IPS DF 19.7 (cell line): ENCODE measurements around the gene FAM241B.
A peak's percentile ranks its signal among the peaks of the same experiment; 100 is the strongest.

Source experiments
- DNase-seq: peaks from one replicate; pipeline ENCODE4 v3.0.0-alpha.2; 2013; ENCODE audit warnings: low read depth, low spot score

FAM241B gene

GRCh38 chr10:69634759-69635425 is 4.8 kb downstream of the FAM241B start:
- DNase-seq = no peak

GRCh38 chr10:69635428-69636272 is 5.6 kb downstream of the FAM241B start:
- no peak for DNase-seq

GRCh38 chr10:69636273-69636575 is 6.2 kb downstream of the FAM241B start:
- no peak for DNase-seq

- DNase-seq = no peak
These were observed 6.9 kb downstream of the FAM241B start for GRCh38 chr10:69636626-69637605.

GRCh38 chr10:69638642-69639041 is 8.6 kb downstream of the FAM241B start:
- DNase-seq = no peak

- DNase-seq = peak; percentile 67
These were observed 9.5 kb downstream of the FAM241B start for GRCh38 chr10:69639291-69640195.

GRCh38 chr10:69640196-69640980 is 10.3 kb downstream of the FAM241B start:
- DNase-seq = no peak

GRCh38 chr10:69641261-69641980 is 11.4 kb downstream of the FAM241B start:
- no peak for DNase-seq

GRCh38 chr10:69642747-69643146 is 12.7 kb downstream of the FAM241B start:
- DNase-seq = no peak

GRCh38 chr10:69643779-69644657 is 14.0 kb downstream of the FAM241B start:
- DNase-seq = no peak

- no peak for DNase-seq
These were observed 14.7 kb downstream of the FAM241B start for GRCh38 chr10:69644658-69645295.

- no peak for DNase-seq
These were observed 15.5 kb downstream of the FAM241B start for GRCh38 chr10:69645296-69646184.

GRCh38 chr10:69646185-69647060 is 16.4 kb downstream of the FAM241B start:
- no peak for DNase-seq

GRCh38 chr10:69647126-69647525 is 17.1 kb downstream of the FAM241B start:
- no peak for DNase-seq

- no peak for DNase-seq
These were observed 17.8 kb downstream of the FAM241B start for GRCh38 chr10:69647819-69648218.

- DNase-seq = no peak
These were observed 18.4 kb downstream of the FAM241B start for GRCh38 chr10:69648461-69648860.
